Measurements from ENCODE around the gene STMN1. TPM values are rescaled to one million over a fixed set of nuclear protein-coding genes. Genes with fewer than 3 reads are reported as not detected.
A peak's percentile ranks its signal among the peaks of the same experiment; 100 is the strongest.

The STMN1 gene
- total and polyA plus RNA-seq, 9 of the 15 experiments (the other 6 are each of a cell fraction or from before 2014, with no cell fraction given), result 269 to 2,153 (median 595) TPM

DNA sequence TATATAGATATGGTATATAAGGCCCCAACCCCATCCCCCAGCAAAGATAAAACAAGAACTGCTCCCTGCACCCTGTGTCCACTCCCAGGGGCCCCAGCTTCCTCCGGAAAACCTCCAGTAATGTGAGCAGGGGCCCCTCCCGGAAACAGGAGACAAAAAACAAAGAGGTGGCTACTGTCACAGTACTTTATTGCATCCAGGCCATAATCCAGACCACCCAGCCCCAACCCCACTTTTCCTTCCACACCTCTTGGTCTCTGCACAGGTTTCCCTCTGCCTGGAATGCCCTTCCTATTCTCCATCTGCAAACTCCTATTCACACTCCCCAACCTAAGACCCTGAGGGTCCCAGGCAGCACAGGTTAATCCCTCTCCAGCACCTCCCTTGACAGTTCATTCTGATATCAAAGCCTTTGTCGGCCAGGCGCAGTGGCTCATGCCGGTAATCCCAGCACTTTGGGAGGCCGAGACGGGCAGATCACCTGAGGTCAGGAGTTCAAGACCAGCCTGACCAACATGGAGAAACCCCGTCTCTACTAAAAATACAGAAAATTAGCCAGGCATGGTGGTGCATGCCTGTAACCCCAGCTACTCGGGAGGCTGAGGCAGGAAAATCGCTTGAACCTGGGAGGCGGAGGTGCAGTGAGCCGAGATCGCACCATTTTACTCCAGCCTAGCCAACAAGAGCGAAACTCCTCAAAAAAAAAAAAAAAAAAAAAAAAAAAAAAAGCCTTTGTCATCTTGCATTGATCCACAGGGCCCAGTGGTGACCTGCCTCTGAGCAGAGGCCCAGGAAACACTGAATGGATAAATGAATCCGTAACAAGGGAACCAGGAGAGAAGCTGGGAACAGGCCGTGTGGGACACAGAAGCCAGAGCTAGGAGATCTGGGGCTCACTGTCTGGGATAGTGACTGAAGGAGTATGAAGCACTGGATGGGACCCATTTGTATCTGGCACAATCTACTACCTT is 44.6 kb downstream of the STMN1 start (continued):
- TF ChIP-seq, protein P1, sequence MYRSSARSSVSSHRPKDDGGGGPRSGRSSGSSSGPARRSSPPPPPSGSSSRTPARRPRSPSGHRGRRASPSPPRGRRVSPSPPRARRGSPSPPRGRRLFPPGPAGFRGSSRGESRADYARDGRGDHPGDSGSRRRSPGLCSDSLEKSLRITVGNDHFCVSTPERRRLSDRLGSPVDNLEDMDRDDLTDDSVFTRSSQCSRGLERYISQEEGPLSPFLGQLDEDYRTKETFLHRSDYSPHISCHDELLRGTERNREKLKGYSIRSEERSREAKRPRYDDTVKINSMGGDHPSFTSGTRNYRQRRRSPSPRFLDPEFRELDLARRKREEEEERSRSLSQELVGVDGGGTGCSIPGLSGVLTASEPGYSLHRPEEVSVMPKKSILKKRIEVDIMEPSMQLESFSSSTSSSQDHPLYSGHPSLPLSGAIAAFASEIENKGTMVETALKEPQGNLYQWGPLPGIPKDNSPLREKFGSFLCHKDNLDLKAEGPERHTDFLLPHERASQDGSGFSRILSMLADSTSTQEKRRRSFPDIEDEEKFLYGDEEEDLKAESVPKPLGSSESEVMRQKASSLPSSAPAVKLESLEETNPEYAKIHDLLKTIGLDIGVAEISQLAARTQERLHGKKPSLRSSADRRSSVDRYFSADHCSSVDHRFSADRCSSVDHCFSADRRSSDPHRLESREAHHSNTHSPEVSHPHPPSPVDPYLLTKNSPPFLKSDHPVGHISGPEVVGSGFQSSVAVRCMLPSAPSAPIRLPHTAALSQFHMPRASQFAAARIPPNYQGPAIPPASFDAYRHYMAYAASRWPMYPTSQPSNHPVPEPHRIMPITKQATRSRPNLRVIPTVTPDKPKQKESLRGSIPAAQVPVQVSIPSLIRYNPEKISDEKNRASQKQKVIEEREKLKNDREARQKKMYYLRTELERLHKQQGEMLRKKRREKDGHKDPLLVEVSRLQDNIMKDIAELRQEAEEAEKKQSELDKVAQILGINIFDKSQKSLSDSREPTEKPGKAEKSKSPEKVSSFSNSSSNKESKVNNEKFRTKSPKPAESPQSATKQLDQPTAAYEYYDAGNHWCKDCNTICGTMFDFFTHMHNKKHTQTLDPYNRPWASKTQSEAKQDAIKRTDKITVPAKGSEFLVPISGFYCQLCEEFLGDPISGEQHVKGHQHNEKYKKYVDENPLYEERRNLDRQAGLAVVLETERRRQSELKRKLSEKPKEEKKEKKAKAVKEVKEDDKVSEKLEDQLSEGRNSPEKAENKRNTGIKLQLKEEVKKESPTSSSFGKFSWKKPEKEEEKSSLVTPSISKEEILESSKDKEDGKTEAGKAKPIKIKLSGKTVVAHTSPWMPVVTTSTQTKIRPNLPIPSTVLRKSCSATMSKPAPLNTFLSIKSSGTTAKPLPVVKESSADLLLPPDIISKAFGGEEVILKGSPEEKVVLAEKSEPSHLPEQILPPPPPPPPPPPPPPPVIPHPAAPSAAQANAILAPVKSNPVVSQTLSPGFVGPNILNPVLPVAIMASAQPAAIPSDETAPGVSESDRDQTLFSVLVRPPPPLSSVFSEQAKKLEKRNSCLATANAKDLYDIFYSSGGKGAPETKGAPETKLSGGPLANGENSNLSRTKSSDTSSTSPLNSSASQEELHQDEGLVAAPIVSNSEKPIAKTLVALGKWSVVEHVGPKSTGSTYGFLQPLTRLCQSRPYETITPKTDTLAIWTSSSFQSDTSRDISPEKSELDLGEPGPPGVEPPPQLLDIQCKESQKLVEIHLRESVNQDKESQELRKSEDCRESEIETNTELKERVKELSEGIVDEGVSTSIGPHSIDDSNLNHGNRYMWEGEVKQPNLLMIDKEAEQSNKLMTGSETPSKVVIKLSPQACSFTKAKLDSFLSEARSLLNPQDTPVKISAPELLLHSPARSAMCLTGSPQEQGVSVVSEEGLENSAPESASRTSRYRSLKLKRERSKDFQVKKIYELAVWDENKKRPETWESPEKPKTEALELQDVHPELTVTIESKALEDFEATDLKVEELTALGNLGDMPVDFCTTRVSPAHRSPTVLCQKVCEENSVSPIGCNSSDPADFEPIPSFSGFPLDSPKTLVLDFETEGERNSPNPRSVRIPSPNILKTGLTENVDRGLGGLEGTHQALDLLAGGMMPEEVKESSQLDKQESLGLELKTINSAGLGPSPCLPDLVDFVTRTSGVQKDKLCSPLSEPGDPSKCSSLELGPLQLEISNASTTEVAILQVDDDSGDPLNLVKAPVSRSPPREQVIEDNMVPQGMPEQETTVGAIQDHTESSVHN (IDR thresholded peaks at IDR 0.05; ENCODE audit: borderline replicate concordance in 1 of 2, low read depth in 1 of 2), result 0 out of 4 replicates have a peak, but pooled peaks of 1 of the 2 experiments have one; percentile 16
- TF ChIP-seq ARHGAP35 (IDR thresholded peaks at IDR 0.05; ENCODE audit: partially characterized antibody), result no peak
- TF ChIP-seq CTBP1 (IDR thresholded peaks at IDR 0.05; ENCODE audit: borderline replicate concordance), result peak; percentile 80; the same call in 1 of the 2 replicates
- TF ChIP-seq HMGN3 (IDR thresholded peaks at IDR 0.05; ENCODE audit: borderline replicate concordance, extremely low read depth, insufficient read length, low read depth, low read length), result no peak
- no peak for TF ChIP-seq SP2 (IDR thresholded peaks at IDR 0.05; ENCODE audit: extremely low read depth, low read depth, low read length, poor library complexity, severe bottlenecking)
- no peak for TF ChIP-seq ZNF197 (CRISPR knock-in tag; IDR thresholded peaks at IDR 0.05; ENCODE audit: low read depth)
- peak; percentile 77 for TF ChIP-seq CBFA2T3 (IDR thresholded peaks at IDR 0.05)
- no peak for TF ChIP-seq KAT2B (IDR thresholded peaks at IDR 0.05; ENCODE audit: low read depth, low read length)
- TF ChIP-seq ETV6 (IDR thresholded peaks at IDR 0.05; ENCODE audit: borderline replicate concordance in 1 of 2, low read depth in 2 of 2, low read length in 1 of 2), result 0 out of 4 replicates have a peak, but pooled peaks of 1 of the 2 experiments have one; percentile 59
- no peak for TF ChIP-seq ETV6 (CRISPR knock-in tag; IDR thresholded peaks at IDR 0.05; ENCODE audit: borderline replicate concordance)
- TF ChIP-seq, protein P2, sequence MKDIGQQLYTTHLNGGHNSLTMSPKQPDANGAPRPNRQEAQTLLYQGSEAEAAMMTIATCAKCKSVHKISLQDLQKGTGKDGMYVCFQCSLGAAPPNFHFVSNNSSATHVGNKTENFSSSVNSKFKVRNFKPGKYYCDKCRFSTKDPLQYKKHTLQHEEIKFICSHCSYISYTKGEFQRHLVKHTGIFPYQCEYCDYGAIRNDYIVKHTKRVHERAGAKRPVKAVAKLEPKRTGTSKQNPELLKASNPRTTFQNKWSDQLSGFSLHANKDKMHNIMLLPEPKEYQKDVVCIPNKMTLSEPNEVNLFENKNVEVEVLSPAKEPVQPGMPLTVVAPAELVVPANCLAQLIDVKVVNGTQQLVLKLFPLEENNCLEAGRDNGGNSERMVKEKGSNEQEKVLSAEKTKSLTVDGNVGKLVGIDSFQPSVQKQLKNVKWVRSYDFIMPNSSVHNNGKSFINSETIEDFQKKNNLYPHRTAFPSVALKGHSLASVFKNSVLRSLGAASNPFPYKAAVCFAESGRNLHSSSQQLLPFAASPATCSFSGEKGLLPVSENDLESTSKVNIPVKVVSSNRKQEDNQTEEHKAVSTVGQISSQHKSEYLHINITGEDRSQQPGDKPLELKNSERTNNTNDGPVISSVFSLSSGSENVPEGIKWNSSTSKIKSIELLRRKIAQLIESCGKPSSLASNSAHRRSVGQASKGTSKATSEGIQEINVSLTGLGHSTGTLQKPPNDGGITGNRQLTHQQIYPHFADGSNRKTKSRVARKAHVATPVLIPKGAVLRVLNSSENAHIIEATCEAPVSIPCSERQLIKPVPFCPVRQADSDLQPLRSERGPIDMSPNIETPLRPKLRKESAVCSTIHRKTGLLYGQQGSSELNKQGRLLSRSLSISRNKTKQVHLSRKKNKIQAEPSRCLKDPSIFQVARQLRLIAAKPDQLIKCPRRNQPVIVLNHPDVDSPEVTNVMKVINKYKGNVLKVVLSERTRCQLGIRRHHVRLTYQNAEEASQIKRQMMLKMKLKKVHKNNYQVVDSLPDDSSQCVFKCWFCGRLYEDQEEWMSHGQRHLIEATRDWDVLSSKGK (CRISPR knock-in tag; IDR thresholded peaks at IDR 0.05), result no peak
- no peak for TF ChIP-seq ASH1L (IDR thresholded peaks at IDR 0.05; ENCODE audit: borderline replicate concordance, low read depth, partially characterized antibody)
- TF ChIP-seq NCOR1 (IDR thresholded peaks at IDR 0.05), result peak; percentile 63
